DOHH2 (cell line): ENCODE data around the gene NR2F1-AS1.

ENCODE experiments used
- H3F3A ChIP-seq: fragments of 200-600 bp; sonication (generic), shearing (Covaris generic); 2 replicates; pipeline ENCODE4 v1.6.0; 2016; ENCODE audit warnings: antibody characterized with exemption, mild to moderate bottlenecking; ENCODE audit not compliant: control insufficient read depth, insufficient read depth
- H3K27ac ChIP-seq: fragments of 200-600 bp; sonication (generic); 2 replicates; pipeline ENCODE4 v1.5.1; 2014; ENCODE audit warnings: low read depth, mild to moderate bottlenecking, low read length, moderate library complexity
- H3K27me3 ChIP-seq: fragments of 200-600 bp; sonication (generic); 2 replicates; pipeline ENCODE4 v1.6.1; 2014; ENCODE audit warnings: mild to moderate bottlenecking, low read length, mixed read lengths; ENCODE audit not compliant: control insufficient read depth
- H3K36me3 ChIP-seq: fragments of 200-600 bp; sonication (generic); 2 replicates; pipeline ENCODE4 v1.6.1; 2014; ENCODE audit warnings: mild to moderate bottlenecking, low read length, moderate library complexity, mixed read lengths; ENCODE audit not compliant: control insufficient read depth
- H3K4me1 ChIP-seq: fragments of 200-600 bp; sonication (generic); 2 replicates; pipeline ENCODE4 v1.6.1; 2014; ENCODE audit warnings: mild to moderate bottlenecking, low read length, mixed read lengths; ENCODE audit not compliant: control insufficient read depth
- H3K4me2 ChIP-seq: fragments of 200-600 bp; sonication (generic); 2 replicates; pipeline ENCODE4 v1.6.0; 2014; ENCODE audit warnings: mild to moderate bottlenecking, low read length, moderate library complexity
- H3K4me3 ChIP-seq: fragments of 200-600 bp; sonication (generic); 2 replicates; pipeline ENCODE4 v1.5.1; 2014; ENCODE audit warnings: mild to moderate bottlenecking, low read length, mixed read lengths
- H3K79me2 ChIP-seq: fragments of 200-600 bp; sonication (generic); 2 replicates; pipeline ENCODE4 v1.6.1; 2014; ENCODE audit warnings: mild to moderate bottlenecking, low read length, mixed read lengths; ENCODE audit not compliant: control insufficient read depth
- H3K9me2 ChIP-seq: fragments of 200-600 bp; sonication (generic); replicated peaks from 2 replicates; pipeline ENCODE4 v1.6.1; 2014; ENCODE audit warnings: mild to moderate bottlenecking, low read length, mixed read lengths; ENCODE audit not compliant: control insufficient read depth
- H3K9me3 ChIP-seq: fragments of 200-600 bp; sonication (generic); 2 replicates; pipeline ENCODE4 v1.6.1; 2014; ENCODE audit warnings: antibody characterized with exemption, low read length, mixed read lengths; ENCODE audit not compliant: control insufficient read depth, insufficient read depth
- H4K20me1 ChIP-seq: fragments of 200-600 bp; sonication (generic); 2 replicates; pipeline ENCODE4 v1.6.0; 2014; ENCODE audit warnings: low read depth, mild to moderate bottlenecking, antibody characterized with exemption, low read length, moderate library complexity; ENCODE audit not compliant: control insufficient read depth, insufficient read depth
- EZH2phosphoT487 ChIP-seq: fragments of 200-600 bp; sonication (generic); IDR thresholded peaks from 2 replicates; pipeline ENCODE4 v1.6.1; 2017; ENCODE audit warnings: borderline replicate concordance, mild to moderate bottlenecking, antibody characterized with exemption, low read length, moderate library complexity, mixed read lengths
- TF ChIP-seq, protein P1 (sequence below): fragments of 200-600 bp; sonication (generic); IDR thresholded peaks from one replicate; pipeline ENCODE4 v1.5.1; 2014; ENCODE audit warnings: antibody characterized with exemption, mild to moderate bottlenecking, low read depth, low read length; ENCODE audit not compliant: poor library complexity, severe bottlenecking

The NR2F1-AS1 gene

DNA sequence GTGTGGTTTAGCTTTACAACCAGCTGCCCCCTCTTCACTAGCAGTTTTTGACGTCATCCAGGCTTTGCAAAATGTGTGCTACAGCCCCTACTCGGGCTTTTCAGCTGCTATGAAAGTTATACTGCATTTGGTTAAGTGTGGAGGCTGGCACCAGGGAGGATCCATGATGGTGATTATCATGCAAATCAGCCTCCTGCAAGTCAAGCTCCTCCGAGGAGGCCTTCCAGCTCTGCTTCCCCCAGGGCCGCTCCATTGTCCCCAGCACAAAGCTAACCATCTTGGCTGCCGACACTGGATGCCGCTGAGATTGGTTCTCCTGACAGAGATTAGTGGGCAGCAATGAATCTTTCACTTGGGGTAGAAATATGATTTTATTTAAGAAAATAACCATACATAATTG is 159.6 kb downstream of the NR2F1-AS1 start:
- Histone ChIP-seq H4K20me1 (no peaks in the 10 kb centered on the region), H3K9me3 (no peaks in the 10 kb centered on the region), H3K4me3 (no peak overlapping the region), H3F3A (no peaks in the 10 kb centered on the region), H3K27ac (no peak overlapping the region), H3K79me2 (no peaks in the 10 kb centered on the region), H3K27me3 (no peaks in the 10 kb centered on the region), H3K4me1 (no peaks in the 10 kb centered on the region), H3K36me3 (no peaks in the 10 kb centered on the region), H3K4me2 (no peak overlapping the region), H3K9me2 (no peaks in the 10 kb centered on the region)
- TF ChIP-seq EZH2phosphoT487: no peak
- TF ChIP-seq, protein P1, sequence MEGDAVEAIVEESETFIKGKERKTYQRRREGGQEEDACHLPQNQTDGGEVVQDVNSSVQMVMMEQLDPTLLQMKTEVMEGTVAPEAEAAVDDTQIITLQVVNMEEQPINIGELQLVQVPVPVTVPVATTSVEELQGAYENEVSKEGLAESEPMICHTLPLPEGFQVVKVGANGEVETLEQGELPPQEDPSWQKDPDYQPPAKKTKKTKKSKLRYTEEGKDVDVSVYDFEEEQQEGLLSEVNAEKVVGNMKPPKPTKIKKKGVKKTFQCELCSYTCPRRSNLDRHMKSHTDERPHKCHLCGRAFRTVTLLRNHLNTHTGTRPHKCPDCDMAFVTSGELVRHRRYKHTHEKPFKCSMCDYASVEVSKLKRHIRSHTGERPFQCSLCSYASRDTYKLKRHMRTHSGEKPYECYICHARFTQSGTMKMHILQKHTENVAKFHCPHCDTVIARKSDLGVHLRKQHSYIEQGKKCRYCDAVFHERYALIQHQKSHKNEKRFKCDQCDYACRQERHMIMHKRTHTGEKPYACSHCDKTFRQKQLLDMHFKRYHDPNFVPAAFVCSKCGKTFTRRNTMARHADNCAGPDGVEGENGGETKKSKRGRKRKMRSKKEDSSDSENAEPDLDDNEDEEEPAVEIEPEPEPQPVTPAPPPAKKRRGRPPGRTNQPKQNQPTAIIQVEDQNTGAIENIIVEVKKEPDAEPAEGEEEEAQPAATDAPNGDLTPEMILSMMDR: no peak

DNA sequence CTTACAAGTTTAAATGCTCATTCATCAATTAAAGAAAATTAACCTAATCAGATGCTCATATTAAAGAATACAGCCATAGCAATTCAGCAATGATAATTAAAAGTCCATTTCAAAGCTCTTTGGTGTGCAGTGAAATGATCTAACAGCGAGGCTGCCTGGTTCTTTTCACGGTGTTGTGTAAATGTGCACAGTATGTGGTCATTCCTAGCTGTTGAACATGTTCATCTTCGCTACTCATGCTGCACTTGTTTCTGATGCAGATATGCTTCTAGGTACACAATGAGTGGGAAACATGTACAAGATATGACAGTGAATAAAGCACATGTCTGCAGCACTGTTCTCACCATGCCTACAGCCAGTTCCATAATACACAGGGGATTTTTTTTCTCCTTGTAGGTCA is 163.5 kb downstream of the NR2F1-AS1 start:
- no peaks in the 10 kb centered on the region for H4K20me1 ChIP-seq
- H3F3A ChIP-seq: no peaks in the 10 kb centered on the region
- H3K4me2 ChIP-seq: no peak overlapping the region
- H3K4me3 ChIP-seq: no peak overlapping the region
- H3K79me2 ChIP-seq: no peaks in the 10 kb centered on the region
- no peaks in the 10 kb centered on the region for H3K9me2 ChIP-seq
- no peak overlapping the region for H3K27ac ChIP-seq
- no peak for TF ChIP-seq EZH2phosphoT487
- TF ChIP-seq, protein P1: no peak
- no peaks in the 10 kb centered on the region for H3K36me3 ChIP-seq
- no peaks in the 10 kb centered on the region for H3K4me1 ChIP-seq
- H3K27me3 ChIP-seq: no peaks in the 10 kb centered on the region
- H3K9me3 ChIP-seq: no peaks in the 10 kb centered on the region

DNA sequence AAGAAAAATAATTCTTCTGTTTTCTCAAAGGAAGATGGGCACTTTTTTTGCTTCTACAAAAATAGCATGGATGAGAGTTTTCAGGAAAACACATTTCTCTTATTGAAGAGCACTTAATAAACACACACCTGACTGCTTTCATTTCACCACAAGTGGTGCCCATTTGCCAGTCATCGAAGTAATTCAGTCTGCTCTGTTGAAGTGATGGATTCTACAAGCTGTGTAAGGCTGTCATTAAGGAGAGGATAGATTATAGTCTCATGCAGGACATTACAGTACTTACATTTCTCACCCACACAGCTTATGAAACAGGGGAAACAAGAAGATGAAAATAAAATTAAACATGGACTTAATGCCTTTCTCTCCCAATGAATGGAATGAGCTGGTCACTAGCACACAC is 165.2 kb downstream of the NR2F1-AS1 start:
- H3K4me1 ChIP-seq: no peaks in the 10 kb centered on the region
- H3K9me3 ChIP-seq: no peaks in the 10 kb centered on the region
- no peak overlapping the region for H3K4me2 ChIP-seq
- no peaks in the 10 kb centered on the region for H3K27me3 ChIP-seq
- no peak overlapping the region for H3K4me3 ChIP-seq
- H3K27ac ChIP-seq: no peak overlapping the region
- no peaks in the 10 kb centered on the region for H4K20me1 ChIP-seq
- no peak for TF ChIP-seq EZH2phosphoT487
- TF ChIP-seq, protein P1: no peak
- H3K36me3 ChIP-seq: no peaks in the 10 kb centered on the region
- no peaks in the 10 kb centered on the region for H3F3A ChIP-seq
- H3K9me2 ChIP-seq: no peaks in the 10 kb centered on the region
- H3K79me2 ChIP-seq: no peaks in the 10 kb centered on the region

DNA sequence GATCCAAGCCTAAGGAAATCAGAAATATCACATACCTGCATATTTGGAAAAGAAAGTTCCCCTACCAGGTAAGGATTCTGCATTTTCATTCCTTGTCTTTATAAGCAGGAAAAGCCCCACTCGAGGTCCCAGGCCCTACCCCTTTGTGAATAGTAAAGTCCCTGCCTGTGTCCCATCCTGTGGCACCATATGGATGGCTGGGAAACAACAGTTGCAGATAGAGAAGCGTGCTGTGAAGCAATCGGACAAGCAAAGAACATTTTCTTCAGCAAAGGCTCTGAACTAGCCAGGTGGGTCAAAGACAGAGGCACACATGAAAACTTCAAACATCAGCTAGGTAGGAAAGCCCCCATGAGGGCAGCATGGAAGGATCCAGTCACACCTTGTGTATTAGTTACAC is 169.3 kb downstream of the NR2F1-AS1 start:
- Histone ChIP-seq H4K20me1 (no peaks in the 10 kb centered on the region), H3K4me1 (no peaks in the 10 kb centered on the region), H3K79me2 (no peaks in the 10 kb centered on the region), H3K4me2 (no peak overlapping the region), H3K27me3 (no peaks in the 10 kb centered on the region), H3K27ac (no peak overlapping the region), H3F3A (no peaks in the 10 kb centered on the region), H3K36me3 (no peaks in the 10 kb centered on the region), H3K4me3 (no peak overlapping the region), H3K9me3 (no peaks in the 10 kb centered on the region), H3K9me2 (no peaks in the 10 kb centered on the region)
- no peak for TF ChIP-seq EZH2phosphoT487
- TF ChIP-seq, protein P1: no peak
